Measurements from ENCODE around the gene RABGGTA.

DNA sequence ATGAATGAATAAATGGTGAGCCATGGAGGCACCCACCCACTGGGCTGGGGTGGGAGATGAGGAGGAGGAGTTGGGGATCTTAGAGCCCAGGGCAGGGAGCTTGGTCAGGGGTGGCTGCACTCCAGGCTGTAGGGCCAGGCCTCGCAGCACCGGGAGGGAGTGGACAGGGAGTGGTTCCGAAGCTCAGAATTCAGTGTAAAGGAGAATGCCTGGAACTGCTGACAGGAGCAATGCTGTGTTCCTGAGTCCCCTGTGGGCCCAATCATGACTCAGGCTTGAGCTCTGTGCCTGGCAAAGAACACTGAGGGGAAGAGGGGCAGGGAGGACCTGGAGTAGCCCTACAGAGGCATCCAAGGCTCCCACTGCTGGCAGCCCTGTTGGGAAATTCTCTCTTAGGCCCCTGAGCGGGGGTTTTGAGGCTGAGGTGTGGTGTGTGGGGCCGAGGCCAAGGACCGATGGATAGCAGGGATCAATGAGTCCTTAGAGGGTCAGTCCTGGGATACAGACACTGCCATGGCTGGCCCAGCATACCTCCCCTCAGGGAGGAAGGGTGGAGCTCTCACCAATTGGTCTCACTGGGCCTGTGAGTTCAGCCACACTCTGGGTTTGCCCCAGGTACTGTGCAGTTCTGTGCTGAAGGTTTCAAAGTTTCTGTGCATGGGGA is 9.5 kb upstream of the RABGGTA start:
- TF ChIP-seq, protein P1, sequence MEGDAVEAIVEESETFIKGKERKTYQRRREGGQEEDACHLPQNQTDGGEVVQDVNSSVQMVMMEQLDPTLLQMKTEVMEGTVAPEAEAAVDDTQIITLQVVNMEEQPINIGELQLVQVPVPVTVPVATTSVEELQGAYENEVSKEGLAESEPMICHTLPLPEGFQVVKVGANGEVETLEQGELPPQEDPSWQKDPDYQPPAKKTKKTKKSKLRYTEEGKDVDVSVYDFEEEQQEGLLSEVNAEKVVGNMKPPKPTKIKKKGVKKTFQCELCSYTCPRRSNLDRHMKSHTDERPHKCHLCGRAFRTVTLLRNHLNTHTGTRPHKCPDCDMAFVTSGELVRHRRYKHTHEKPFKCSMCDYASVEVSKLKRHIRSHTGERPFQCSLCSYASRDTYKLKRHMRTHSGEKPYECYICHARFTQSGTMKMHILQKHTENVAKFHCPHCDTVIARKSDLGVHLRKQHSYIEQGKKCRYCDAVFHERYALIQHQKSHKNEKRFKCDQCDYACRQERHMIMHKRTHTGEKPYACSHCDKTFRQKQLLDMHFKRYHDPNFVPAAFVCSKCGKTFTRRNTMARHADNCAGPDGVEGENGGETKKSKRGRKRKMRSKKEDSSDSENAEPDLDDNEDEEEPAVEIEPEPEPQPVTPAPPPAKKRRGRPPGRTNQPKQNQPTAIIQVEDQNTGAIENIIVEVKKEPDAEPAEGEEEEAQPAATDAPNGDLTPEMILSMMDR (IDR thresholded peaks at IDR 0.05) = no peak
- TF ChIP-seq POLR2A (IDR thresholded peaks at IDR 0.05) = no peak

Measured in right lobe of liver (tissue), 4 donors.